Measurements from ENCODE around the gene CCDC127. TPM values are rescaled to one million over a fixed set of nuclear protein-coding genes. Genes with fewer than 3 reads are reported as not detected.

CCDC127 gene
- total RNA-seq, 1 donor, result 4.3 TPM

DNA sequence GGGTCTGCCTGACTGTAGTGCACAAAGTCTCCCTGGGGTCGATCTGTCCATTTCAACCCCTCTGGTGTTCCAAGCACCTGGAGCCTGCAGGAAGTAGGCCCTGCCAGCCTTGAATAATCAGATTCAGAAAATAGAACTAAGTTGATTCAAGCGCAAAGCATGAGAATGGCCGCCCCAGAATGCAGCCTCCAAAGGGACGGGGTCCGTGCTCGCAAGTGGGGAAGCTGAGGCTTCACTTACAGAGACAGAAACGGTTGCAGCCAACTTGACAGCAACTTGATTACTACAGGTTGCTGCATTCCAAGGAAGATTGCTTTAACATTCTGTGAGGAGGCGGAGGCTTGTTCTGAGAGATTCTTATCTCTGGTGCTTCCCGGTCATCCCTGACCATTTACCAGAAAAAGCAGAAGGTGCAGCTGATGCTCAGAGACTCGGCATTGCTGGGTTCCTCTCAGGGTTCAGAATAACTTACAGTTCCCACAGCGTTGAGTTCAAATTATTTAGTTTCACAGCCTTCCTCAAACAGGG is 41.6 kb downstream of the CCDC127 start:
- no peak for DNase-seq (ENCODE audit: low read depth)
- H3K4me3 ChIP-seq (ENCODE audit: low read depth, low read length), result no peak overlapping the region
- TF ChIP-seq, protein P1, sequence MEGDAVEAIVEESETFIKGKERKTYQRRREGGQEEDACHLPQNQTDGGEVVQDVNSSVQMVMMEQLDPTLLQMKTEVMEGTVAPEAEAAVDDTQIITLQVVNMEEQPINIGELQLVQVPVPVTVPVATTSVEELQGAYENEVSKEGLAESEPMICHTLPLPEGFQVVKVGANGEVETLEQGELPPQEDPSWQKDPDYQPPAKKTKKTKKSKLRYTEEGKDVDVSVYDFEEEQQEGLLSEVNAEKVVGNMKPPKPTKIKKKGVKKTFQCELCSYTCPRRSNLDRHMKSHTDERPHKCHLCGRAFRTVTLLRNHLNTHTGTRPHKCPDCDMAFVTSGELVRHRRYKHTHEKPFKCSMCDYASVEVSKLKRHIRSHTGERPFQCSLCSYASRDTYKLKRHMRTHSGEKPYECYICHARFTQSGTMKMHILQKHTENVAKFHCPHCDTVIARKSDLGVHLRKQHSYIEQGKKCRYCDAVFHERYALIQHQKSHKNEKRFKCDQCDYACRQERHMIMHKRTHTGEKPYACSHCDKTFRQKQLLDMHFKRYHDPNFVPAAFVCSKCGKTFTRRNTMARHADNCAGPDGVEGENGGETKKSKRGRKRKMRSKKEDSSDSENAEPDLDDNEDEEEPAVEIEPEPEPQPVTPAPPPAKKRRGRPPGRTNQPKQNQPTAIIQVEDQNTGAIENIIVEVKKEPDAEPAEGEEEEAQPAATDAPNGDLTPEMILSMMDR (IDR thresholded peaks at IDR 0.05; ENCODE audit: insufficient read depth, low read depth, low read length), result no peak

DNA sequence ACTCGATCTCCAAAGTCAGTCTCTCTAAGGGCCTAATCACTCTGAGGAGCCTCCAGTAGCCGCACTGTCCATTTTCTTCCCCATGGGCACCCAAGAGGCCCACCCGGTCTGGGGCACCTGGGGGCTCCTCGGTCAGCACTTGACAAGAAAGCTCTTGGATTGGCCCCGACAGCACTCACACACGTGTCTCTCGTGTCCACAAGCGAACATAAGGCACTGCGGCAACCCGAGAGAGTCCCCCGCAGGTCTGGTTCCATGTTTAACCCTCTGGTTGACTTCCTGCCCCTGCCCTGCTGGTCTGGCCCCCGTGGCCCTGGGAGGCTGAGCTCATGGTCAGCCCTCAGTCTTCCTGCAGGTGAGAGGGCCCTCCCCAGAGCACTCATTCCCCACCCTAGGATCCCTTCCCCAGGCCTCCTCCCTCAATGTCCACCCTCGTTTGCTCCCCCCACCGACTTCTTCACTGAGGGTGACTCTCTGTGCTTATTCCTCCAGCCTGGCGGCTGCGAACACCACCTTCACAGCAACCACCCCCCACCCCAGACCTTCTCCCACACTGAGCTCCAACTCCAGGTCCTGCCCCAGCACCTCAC is 43.0 kb downstream of the CCDC127 start:
- no peak for DNase-seq (ENCODE audit: low read depth)
- no peak overlapping the region for H3K4me3 ChIP-seq (ENCODE audit: low read depth, low read length)
- TF ChIP-seq, protein P1 (IDR thresholded peaks at IDR 0.05; ENCODE audit: insufficient read depth, low read depth, low read length), result no peak

DNA sequence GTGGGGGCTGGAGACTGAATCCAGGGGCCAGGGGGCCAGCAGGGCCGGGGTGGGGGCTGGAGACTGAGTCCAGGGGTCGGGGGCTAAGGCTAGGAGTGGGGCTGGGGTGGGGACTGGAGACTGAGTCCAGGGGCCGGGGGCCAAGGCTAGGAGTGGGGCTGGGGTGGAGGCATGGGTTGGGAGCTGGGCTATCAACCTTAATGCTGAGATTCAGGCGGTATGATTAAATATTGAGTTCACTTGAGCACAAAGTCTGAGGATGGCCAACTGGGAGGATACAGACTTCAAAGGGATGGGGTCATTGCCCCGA is 43.7 kb downstream of the CCDC127 start:
- TF ChIP-seq, protein P1 (IDR thresholded peaks at IDR 0.05; ENCODE audit: insufficient read depth, low read depth, low read length), result no peak
- H3K4me3 ChIP-seq (ENCODE audit: low read depth, low read length), result no peak overlapping the region
- no peak for DNase-seq (ENCODE audit: low read depth)

DNA sequence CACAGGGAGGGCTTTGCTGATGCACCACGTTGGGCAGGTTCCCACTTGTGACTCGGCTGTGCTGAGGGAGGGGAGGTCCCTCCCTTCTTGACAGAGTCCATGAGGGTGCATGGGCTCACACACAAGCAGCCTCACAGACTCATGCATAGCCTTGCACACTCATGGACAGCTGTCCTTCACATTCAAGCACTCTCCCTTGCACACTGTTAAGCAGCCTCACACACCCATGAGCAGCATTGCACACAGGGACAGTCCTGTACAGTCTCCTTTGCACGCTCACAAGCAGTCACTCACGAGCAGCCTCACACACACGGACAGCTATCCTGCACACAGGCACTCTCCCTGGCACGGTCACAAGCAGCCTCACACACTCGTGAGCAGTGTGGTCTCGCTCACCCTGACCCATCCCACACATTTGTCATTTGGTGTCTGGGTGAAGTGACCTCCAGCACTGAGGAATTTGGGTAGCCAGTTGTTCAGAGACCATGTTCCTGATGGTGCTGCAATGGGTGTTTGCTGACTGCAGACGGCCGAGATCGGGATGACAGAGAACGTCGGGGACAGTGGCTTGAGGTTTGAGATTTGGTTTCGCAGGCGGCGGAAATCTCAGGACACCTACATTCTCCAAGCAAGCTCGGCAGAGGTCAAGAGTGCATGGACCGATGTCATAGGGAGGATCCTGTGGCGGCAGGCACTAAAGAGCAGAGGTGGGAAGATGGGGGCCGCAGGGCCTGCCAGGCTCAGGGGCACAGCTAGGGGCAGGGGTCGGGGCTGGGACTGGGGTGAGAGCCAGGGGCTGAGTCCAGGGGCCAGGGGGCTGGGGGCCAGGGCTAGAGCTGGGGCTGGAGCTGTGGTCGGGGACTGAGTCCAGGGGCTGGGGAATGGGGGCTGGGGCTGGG is 44.3 kb downstream of the CCDC127 start:
- TF ChIP-seq, protein P1 (IDR thresholded peaks at IDR 0.05; ENCODE audit: insufficient read depth, low read depth, low read length), result no peak
- no peak for DNase-seq (ENCODE audit: low read depth)
- no peak overlapping the region for H3K4me3 ChIP-seq (ENCODE audit: low read depth, low read length)

DNA sequence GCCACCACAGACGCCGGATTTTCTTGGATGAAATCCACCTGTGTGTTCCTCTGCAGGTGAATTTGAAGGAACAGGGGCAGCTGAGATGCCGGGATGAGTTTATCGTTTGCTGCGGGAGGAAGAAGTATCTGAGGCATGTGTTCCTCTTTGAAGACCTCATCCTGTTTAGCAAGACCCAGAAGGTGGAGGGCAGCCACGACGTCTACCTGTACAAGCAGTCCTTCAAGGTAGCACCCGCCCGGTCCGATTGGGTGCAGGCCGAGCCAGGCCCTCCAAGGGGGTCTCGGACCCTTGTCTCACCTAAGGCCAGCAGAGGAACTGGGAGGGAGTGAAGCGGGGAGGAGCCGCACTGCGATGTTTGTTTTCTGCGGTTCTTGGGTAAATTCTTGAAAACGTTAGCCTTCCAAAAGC is 45.1 kb downstream of the CCDC127 start:
- H3K4me3 ChIP-seq (ENCODE audit: low read depth, low read length), result no peak overlapping the region
- TF ChIP-seq, protein P1 (IDR thresholded peaks at IDR 0.05; ENCODE audit: insufficient read depth, low read depth, low read length), result no peak
- no peak for DNase-seq (ENCODE audit: low read depth)

DNA sequence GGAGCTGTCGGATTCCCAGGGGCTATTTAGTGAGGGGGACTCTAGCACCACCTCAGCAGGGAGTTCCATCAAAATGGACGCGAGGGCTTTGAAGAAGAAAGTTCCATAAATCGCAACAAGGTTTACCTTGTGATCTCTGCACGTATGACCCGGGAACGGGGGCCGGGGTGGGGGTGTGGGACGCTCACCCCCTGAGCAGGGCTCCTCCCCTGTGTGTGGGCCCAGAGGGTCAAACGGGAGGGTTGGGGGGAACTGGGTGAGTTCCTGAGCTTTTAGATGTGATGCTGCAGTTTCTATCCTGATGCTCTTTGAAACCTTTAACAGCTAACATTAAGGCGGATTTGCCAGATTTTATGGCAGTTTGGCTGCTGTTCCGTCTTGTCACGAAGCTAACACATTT is 45.5 kb downstream of the CCDC127 start:
- TF ChIP-seq, protein P1 (IDR thresholded peaks at IDR 0.05; ENCODE audit: insufficient read depth, low read depth, low read length), result no peak
- no peak for DNase-seq (ENCODE audit: low read depth)
- H3K4me3 ChIP-seq (ENCODE audit: low read depth, low read length), result no peak overlapping the region

Measured in fibroblast of villous mesenchyme (primary cell).